ENCODE results near the gene LEFTY1.

DNA sequence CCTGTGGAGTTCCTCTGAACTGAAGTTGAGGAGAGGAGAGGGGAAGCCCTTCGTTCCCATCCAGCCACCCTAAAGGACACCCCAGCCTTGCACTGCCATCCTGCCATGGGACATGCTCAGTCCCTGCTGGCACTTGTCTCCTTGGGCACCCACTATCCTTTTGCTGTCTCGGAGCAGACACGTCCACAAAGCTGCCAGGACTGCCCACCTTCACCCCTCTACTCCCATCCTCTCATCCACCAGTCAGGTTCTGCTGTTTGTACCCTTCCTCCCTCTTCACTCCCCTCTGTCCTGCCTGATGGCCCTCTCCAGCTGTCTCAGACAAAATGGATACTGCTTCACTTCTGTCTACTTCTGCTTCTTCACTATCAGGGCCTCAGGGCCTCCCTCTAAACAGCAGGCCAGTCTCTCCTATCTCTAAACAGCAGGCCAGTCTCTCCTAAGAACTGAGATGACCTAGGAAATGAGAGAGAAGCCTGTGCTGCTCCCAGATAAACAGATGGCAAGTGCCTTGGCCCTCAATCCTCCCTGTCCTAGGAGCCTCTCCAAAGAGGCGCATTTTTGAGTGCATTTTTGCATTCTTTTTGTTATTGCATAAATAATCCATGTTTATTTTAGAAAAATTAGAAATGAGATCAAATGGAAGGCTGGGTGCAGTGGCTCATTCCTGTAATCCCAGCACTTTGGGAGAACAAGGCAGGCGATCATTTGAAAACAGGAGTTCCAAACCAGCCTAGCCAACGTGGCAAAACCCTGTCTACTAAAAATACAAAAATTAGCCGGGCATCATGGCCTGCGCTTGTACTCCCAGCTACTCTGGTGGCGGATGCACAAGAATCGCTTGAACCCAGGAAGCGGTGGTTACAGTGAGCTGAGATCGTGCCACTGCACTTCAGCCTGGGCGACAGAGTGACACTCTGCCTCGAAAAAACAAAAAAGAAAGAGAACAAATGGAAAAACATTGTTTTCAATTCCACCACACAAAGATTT, 39.5 kb upstream of the LEFTY1 start:
- TF ChIP-seq CTCF (IDR thresholded peaks at IDR 0.05; ENCODE audit: low read depth, low read length) (no peak), EZH2phosphoT487 (IDR thresholded peaks at IDR 0.05; ENCODE audit: low read depth) (no peak)
